ENCODE data around the gene DOCK11.

DNA sequence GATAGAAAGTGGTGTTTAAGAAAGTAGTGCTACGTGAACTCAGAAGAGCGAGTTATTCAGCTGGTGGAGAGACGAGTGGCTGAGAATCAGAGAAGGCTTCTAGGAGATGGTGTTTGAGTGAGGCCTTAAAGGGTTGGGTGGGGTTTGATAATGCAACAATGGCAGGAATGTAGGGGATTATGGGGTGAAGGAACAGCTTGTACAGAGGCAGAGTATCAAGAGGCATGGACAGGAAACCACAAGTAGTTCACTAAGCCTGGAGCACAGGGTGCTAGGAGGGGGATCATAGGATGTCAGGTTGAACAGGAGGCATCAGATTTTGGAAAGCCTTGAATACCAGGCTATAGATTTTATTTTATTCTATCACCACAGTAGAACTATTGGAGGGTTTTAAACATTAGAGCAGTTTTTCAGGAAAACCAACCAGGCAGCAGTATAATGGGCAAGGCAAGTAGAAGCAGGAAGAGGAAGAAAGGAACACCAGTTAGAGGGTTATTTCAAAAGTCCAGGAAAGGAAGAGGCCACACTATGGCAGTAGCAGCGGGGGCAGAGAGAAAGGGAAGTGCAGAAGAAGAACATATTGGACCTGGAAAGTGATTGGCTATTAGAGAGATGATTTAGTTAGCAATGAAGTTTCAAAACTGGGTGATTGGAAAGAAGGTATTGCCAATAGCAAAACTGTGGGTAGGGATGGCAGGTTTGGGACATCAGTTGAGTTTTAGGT lies 99.2 kb downstream of the DOCK11 start:
- no peak for TF ChIP-seq POLR2AphosphoS5 (IDR thresholded peaks at IDR 0.05; ENCODE audit: low read depth)
- TF ChIP-seq CTCF (IDR thresholded peaks at IDR 0.05; ENCODE audit: insufficient read depth, low read length), result no peak
- TF ChIP-seq GABPA (IDR thresholded peaks at IDR 0.05; ENCODE audit: low read depth), result no peak
- TF ChIP-seq REST (IDR thresholded peaks at IDR 0.05; ENCODE audit: insufficient replicate concordance, low read depth), result no peak
